Stimulated activated naive CD8-positive, alpha-beta T cell treated with anti-CD3 and anti-CD28 coated beads, Interleukin-15, Interleukin-2, amounts not matched to agents 100 ng/mL and 50 ng/mL, for 24 hours (primary cell): ENCODE measurements around the gene ZBTB46.

Source experiments
- H3K27ac Mint-ChIP-seq: one replicate; pipeline ENCODE4 v1.8.0; 2021; ENCODE audit warnings: mild to moderate bottlenecking, mixed read lengths
- H3K27me3 Mint-ChIP-seq: one replicate; pipeline ENCODE4 v1.8.0; 2021; ENCODE audit warnings: mixed read lengths
- H3K36me3 Mint-ChIP-seq: one replicate; pipeline ENCODE4 v1.8.0; 2021; ENCODE audit warnings: low read depth, mixed read lengths
- H3K4me1 Mint-ChIP-seq: one replicate; pipeline ENCODE4 v1.8.0; 2021; ENCODE audit warnings: low read depth, mixed read lengths
- H3K4me3 Mint-ChIP-seq: one replicate; pipeline ENCODE4 v1.8.0; 2021; ENCODE audit warnings: mild to moderate bottlenecking, mixed read lengths
- H3K9me3 Mint-ChIP-seq: one replicate; pipeline ENCODE4 v1.8.0; 2021; ENCODE audit warnings: mixed read lengths

The ZBTB46 gene

DNA sequence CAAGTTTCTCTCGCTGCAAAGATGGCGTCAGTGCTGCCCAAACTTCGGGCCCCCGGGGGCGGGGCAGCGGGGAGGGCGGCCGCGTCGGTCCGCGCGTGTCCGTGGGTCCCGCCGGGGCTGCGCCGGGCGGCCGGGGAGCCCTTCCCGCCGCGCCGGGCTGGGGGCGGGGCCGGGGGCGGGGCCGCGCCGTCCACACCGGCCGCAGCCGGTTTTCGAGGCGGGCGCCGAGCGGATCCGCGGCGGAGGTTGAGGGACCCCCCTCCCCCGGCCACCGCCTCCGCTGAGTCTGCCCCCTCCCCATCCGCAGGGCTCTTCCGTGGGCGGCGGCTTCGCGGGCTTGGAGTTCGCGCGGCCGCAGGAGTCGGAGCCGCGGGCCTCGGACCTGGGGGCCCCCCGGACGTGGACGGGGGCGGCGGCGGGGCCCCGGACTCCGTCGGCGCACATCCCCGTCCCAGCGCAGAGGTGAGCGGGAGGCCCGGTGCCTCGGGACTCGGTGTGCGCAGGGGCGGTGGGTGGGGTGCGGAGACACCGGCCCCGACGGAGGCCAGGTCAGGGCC is 90.9 kb downstream of the ZBTB46 start:
- peaks cover 4% of the 10 kb centered on the region for H3K36me3 Mint-ChIP-seq
- no peak overlapping the region for H3K4me3 Mint-ChIP-seq
- H3K27me3 Mint-ChIP-seq, result no peaks in the 10 kb centered on the region
- H3K9me3 Mint-ChIP-seq, result no peaks in the 10 kb centered on the region
- peaks cover 20% of the 10 kb centered on the region for H3K4me1 Mint-ChIP-seq
- H3K27ac Mint-ChIP-seq, result no peak overlapping the region

GRCh38 chr20:63739130-63740069 is 91.7 kb downstream of the ZBTB46 start, which contains the start of gene SLC2A4RG:
Gene SLC2A4RG (plus strand): TSS chr20:63739776. CDS start chr20:63739913, 137 bp downstream.
- no peak within 1 kb of the TSS for H3K4me3 Mint-ChIP-seq
- peaks cover 4% of the 10 kb centered on the region for H3K36me3 Mint-ChIP-seq
- peaks cover 20% of the 10 kb centered on the region for H3K4me1 Mint-ChIP-seq
- no peaks in the 10 kb centered on the region for H3K27me3 Mint-ChIP-seq
- no peaks in the 10 kb centered on the region for H3K9me3 Mint-ChIP-seq
- H3K27ac Mint-ChIP-seq, result no peak within 1 kb of the TSS

DNA sequence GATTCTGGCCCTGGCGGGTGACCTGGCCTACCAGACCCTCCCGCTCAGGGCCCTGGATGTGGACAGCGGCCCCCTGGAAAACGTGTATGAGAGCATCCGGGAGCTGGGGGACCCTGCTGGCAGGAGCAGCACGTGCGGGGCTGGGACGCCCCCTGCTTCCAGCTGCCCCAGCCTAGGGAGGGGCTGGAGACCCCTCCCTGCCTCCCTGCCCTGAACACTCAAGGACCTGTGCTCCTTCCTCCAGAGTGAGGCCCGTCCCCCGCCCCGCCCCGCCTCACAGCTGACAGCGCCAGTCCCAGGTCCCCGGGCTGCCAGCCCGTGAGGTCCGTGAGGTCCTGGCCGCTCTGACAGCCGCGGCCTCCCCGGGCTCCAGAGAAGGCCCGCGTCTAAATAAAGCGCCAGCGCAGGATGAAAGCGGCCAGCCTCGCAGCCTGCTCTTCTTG is 92.4 kb downstream of the ZBTB46 start:
- no peaks in the 10 kb centered on the region for H3K27me3 Mint-ChIP-seq
- no peak overlapping the region for H3K27ac Mint-ChIP-seq
- H3K4me3 Mint-ChIP-seq, result no peak overlapping the region
- H3K9me3 Mint-ChIP-seq, result no peaks in the 10 kb centered on the region
- H3K4me1 Mint-ChIP-seq, result peaks cover 25% of the 10 kb centered on the region
- H3K36me3 Mint-ChIP-seq, result peaks cover 4% of the 10 kb centered on the region

DNA sequence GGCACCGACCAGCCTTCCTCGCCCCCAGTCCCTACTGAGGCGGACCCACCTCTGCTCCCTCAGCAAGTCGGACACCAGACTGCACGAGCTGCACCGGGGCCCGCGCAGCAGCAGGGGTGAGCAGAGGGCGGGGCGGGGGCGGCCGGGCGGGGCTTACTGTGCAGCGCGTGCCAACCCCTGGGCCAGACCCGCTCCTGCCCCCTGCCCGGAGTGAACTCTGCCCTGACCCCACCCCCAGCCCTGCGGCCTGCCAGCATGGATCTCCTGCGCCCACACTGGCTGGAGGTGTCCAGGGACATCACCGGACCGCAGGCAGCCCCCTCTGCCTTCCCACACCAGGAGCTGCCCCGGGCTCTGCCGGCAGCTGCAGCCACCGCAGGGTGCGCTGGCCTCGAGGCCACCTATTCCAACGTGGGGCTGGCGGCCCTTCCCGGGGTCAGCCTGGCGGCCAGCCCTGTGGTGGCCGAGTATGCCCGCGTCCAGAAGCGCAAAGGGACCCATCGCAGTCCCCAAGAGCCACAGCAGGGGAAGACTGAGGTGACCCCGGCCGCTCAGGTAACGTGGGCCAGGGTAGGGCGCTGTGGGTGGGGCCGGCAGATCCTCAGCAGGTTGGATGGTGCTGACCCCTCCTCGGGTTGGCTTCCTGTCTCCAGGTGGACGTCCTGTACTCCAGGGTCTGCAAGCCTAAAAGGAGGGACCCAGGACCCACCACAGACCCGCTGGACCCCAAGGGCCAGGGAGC is 92.9 kb downstream of the ZBTB46 start:
- Mint-ChIP-seq H3K27ac (no peak overlapping the region), H3K9me3 (no peaks in the 10 kb centered on the region)

DNA sequence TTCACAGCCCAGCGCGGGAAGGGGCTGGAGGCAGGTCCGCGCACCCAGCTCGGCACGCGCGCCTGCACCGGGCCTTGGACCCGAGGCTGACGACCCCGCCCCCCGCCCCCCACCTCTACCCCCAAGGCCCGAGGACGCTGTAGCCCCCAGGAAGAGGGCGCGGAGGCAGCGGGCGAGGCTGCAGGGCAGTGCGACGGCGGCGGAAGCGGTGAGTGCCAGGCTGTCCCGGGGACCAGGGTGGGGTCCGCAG is 93.4 kb downstream of the ZBTB46 start:
- no peak overlapping the region for H3K27ac Mint-ChIP-seq

More for the DNA sequence above, 92.9 kb downstream of the ZBTB46 start:
- Mint-ChIP-seq H3K27me3 (no peaks in the 10 kb centered on the region), H3K4me1 (peaks cover 25% of the 10 kb centered on the region), H3K4me3 (no peak overlapping the region), H3K36me3 (peaks cover 4% of the 10 kb centered on the region)

DNA sequence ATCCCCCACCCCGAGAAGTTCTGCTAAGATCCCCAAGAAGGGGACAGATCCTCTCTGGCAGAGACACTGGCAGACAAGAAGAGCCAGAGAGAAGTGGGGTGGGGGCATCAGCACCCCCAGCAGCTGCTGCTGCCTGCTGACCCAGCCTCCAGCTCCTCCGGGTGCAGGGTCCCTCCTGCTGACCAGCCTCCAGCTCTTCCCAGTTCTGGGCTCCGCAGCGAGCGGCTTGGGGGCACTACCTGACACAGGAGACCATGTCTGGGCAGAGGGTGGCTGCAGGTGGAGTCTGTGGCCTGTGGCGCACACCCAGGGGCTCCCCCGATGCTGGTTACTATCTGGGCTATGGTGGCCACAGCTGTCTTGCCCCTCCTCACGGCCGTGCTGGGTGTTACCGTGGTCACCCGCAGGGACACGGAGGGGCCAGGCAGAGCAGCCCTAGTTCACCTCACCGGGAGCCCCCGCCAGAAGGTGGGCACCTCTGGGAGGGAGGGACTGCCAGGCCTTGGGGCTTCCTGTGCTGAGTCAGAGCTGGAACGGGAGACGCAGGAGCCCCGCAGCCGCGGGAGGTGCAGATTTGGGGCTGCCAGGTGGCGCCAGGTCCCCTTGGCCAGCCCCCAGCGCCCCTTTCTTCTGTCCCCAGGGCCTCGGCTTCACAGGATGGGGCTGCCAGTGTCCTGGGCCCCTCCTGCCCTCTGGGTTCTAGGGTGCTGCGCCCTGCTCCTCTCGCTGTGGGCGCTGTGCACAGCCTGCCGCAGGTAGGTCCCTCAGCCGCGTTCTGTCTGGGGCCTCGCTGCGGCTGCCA is 94.0 kb downstream of the ZBTB46 start:
- Mint-ChIP-seq H3K9me3 (no peaks in the 10 kb centered on the region), H3K4me3 (peak overlapping the region; percentile 63), H3K36me3 (peaks cover 4% of the 10 kb centered on the region), H3K27ac (no peak overlapping the region), H3K4me1 (peaks cover 25% of the 10 kb centered on the region), H3K27me3 (no peaks in the 10 kb centered on the region)

More for the DNA sequence above, 93.4 kb downstream of the ZBTB46 start:
- Mint-ChIP-seq H3K36me3 (peaks cover 4% of the 10 kb centered on the region), H3K4me3 (no peak overlapping the region), H3K4me1 (peaks cover 25% of the 10 kb centered on the region), H3K27me3 (no peaks in the 10 kb centered on the region), H3K9me3 (no peaks in the 10 kb centered on the region)

GRCh38 chr20:63735859-63736718 is 95.0 kb downstream of the ZBTB46 start, which contains the start of gene LIME1:
Gene LIME1 (plus strand): TSS chr20:63736664. CDS start chr20:63737550, 886 bp downstream.
- peaks cover 25% of the 10 kb centered on the region for H3K4me1 Mint-ChIP-seq
- peak within 1 kb of the TSS; percentile 63 for H3K4me3 Mint-ChIP-seq
- H3K27me3 Mint-ChIP-seq, result no peaks in the 10 kb centered on the region
- peaks cover 4% of the 10 kb centered on the region for H3K36me3 Mint-ChIP-seq
- H3K27ac Mint-ChIP-seq, result no peak within 1 kb of the TSS
- no peaks in the 10 kb centered on the region for H3K9me3 Mint-ChIP-seq

DNA sequence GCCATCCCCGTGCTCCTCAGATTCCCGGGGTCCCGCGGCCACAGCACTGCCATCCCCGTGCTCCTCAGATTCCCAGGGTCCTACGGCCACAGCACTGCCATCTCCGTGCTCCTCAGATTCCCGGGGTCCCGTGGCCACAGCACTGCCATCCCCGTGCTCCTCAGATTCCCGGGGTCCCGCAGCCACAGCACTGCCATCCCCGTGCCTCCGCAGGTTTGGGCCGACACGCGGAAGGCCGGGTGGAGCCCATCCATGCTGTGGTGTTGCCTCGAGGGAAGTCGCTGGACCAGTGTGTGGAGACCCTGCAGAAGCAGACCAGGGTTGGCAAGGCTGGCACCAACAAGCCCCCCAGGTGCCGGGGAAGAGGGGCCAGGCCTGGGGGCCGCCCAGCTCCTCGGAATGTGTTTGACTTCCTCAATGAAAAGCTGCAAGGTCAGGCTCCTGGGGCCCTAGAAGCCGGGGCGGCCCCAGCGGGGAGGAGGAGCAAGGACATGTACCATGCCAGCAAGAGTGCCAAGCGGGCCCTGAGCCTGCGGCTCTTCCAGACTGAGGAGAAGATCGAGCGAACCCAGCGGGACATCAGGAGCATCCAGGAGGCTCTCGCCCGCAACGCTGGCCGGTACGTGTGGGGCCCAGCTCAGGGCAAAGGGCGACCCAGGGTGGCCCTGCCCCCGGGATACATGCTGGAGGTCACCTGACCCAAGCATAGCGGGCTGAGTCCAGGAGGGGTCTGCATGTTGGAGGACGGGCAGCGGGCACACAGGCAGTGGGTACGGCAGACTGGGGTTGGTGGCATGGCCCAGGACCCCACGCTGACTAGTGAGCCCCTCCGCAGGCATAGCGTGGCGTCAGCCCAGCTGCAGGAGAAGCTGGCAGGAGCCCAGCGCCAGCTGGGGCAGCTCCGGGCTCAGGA is 95.9 kb downstream of the ZBTB46 start:
- Mint-ChIP-seq H3K4me1 (peaks cover 25% of the 10 kb centered on the region), H3K27ac (no peak overlapping the region), H3K4me3 (no peak overlapping the region), H3K9me3 (no peaks in the 10 kb centered on the region), H3K36me3 (peaks cover 4% of the 10 kb centered on the region), H3K27me3 (no peaks in the 10 kb centered on the region)

- H3K4me3 Mint-ChIP-seq, result no peak overlapping the region
Measured at GRCh38 chr20:63734111-63734945, 96.7 kb downstream of the ZBTB46 start.

GRCh38 chr20:63733579-63734081 is 97.4 kb downstream of the ZBTB46 start:
- Mint-ChIP-seq H3K27me3 (no peaks in the 10 kb centered on the region), H3K9me3 (no peaks in the 10 kb centered on the region), H3K27ac (no peak overlapping the region), H3K36me3 (peaks cover 11% of the 10 kb centered on the region), H3K4me3 (no peak overlapping the region), H3K4me1 (peaks cover 25% of the 10 kb centered on the region)

More at GRCh38 chr20:63734111-63734945, 96.7 kb downstream of the ZBTB46 start:
- H3K27ac Mint-ChIP-seq, result no peak overlapping the region
- peaks cover 8% of the 10 kb centered on the region for H3K36me3 Mint-ChIP-seq
- no peaks in the 10 kb centered on the region for H3K9me3 Mint-ChIP-seq
- H3K4me1 Mint-ChIP-seq, result peaks cover 25% of the 10 kb centered on the region
- no peaks in the 10 kb centered on the region for H3K27me3 Mint-ChIP-seq

DNA sequence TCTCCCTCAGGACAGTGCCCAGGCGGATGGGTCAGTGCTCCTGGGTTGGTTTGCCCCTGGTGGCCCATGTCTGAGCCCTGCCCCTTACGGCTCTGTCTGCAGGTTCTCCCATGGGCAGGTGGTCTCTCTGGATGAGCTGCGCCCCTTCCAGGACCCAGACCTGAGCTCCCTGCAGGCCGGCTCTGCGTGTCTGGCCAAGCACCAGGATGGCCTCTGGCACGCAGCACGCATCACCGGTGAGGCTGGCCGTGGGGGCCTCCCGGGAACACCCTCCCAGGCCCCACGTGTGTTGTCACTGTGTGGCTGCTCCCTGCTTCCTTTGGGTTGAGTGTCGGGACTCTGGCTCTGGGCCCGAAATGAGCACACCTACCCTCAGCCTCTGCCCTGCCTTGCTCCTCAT is 97.9 kb downstream of the ZBTB46 start:
- H3K4me1 Mint-ChIP-seq, result peaks cover 25% of the 10 kb centered on the region
- H3K27ac Mint-ChIP-seq, result no peak overlapping the region
- H3K4me3 Mint-ChIP-seq, result no peak overlapping the region
- H3K27me3 Mint-ChIP-seq, result no peaks in the 10 kb centered on the region
- peaks cover 16% of the 10 kb centered on the region for H3K36me3 Mint-ChIP-seq
- H3K9me3 Mint-ChIP-seq, result no peaks in the 10 kb centered on the region
